HG03060 (cell line): ENCODE results near the gene P2RX1.

ENCODE experiments used
- ATAC-seq: cut with Tn5 transposase; IDR thresholded peaks from one replicate; pipeline ENCODE4 v1.9.1; 2021; ENCODE audit warnings: low read depth, moderate number of reproducible peaks; ENCODE audit not compliant: unreplicated experiment

Gene P2RX1

DNA sequence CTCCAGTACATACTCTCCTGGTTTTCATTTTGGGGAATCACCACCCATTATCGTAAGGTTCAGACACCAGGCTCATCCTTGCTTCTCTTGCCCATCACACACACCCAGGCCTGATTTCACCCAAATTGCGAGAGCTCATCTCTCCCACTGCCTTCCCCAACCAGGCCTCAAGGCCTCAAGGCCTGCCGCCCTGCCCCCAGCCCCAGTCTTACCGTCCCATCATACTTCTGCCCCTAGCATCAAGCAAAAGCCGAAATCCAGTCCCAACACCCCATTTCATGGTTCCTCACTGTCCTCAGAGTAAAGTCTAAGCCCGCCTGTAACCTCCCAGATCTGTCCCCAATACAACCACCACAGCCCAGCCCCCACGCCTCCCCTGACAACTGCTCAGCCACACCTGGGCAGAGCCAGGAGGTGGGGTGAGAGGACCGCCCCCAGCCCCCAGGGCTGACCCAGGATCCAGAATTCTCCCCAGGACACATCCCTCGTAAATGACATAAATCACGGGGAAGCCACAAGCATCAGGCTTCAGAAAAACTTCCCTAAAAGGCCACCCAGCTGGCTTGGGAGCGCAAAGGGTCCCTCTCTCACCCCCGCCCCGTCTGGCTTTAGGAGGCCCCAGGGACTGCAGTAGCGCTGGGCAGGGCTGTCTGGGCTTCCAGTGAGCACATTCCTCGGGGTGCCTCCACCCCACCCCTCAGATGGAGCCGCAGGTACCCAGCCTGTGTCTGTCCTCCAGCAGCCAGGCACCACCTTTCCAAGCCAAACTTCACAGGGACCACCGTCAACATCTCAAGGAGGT, 9.6 kb upstream of the P2RX1 start:
- ATAC-seq: no peak

DNA sequence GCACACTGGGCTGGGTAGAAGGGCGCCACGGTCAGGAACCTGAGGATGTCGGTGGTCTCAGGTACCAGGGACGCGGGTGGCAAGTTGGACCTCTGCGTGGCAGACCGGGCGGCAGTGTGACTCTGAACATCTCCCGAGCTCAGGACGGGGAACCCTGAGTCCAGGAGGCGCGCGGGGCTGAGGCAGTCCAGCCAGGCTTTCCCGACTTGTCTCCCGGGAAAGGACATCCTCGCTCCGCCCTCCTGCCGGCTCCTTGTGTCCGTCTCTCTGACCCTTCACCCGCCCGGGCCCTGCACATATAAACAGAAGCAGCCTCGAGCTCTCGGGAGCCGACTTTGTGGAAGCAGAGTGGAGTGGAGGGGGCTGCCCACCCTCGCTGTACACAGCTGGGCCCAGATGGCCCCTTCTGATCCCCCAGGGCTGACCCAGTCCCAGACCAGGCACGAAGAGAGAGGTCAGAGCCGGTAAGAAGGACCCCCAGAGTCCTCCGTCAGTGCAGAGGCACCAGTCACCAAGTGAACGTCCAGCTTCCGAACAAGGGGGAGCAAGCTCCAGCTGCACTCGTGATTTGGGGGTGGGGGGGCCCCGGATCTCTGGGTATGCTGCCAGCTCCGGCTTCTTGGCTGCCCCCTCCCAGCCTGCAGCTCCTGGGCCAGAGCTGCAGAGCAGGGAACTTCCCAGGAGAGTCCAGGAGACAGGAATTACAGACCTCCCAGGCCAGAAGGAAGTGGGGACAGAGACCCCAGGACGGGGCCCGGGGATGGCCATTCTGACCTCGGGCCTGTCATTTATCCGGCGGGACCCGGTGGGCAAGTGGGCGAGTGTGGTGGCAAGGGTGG, 8.5 kb upstream of the P2RX1 start:
- no peak for ATAC-seq

DNA sequence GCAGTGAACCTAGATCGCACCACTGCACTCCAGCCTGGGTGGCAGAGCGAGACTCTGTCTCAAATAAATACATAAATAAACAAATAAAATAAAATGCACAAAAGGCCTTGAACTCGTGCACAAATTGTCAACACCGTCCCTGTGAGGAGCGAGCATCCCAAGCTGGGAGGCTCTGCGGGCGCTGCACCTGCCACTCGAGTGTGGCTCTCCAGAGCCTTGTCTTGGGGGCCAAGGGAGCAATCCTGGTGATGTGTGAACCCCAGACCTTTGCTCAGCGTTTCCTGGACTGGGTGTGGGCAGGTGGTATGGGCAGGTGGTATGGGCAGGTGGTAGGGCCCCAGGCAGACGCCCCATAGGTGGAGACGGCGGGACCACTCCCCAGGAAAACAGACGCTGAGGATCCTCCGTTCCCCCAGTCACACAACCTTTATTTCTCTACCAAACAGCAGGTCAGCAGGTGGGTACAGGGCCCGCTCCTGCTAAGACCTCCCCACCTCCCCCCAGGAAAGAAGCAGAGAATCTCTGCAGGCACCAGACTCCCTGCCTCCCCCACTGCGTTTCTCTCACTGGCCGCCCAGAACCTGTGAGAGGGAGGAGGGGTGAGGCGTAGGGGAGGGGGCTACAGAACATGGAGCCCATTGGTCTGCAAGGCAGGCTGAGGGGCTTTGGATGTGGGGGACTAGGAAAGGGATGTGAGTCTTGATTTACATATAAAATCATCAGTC, 7.4 kb upstream of the P2RX1 start:
- no peak for ATAC-seq

DNA sequence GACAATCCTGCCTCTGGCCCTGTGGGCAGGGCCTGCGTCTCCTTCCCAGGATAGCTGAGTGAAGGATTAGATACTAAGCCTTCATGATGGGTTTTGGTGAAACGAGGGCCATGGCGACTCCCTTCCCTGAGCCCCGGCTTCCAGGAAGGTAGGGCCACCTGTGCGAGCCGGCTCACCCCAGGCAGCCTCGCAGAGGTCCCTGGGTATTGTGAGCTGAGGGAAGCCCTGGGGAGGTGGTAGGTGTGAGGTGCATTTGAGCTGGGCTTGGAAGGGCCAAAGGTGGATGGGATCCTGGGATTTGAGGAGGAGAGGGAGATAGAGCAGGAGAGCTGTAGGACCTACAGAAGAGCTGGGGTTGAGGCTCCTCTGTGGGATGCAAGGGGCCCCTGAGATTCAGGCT, 6.5 kb upstream of the P2RX1 start:
- ATAC-seq: no peak

DNA sequence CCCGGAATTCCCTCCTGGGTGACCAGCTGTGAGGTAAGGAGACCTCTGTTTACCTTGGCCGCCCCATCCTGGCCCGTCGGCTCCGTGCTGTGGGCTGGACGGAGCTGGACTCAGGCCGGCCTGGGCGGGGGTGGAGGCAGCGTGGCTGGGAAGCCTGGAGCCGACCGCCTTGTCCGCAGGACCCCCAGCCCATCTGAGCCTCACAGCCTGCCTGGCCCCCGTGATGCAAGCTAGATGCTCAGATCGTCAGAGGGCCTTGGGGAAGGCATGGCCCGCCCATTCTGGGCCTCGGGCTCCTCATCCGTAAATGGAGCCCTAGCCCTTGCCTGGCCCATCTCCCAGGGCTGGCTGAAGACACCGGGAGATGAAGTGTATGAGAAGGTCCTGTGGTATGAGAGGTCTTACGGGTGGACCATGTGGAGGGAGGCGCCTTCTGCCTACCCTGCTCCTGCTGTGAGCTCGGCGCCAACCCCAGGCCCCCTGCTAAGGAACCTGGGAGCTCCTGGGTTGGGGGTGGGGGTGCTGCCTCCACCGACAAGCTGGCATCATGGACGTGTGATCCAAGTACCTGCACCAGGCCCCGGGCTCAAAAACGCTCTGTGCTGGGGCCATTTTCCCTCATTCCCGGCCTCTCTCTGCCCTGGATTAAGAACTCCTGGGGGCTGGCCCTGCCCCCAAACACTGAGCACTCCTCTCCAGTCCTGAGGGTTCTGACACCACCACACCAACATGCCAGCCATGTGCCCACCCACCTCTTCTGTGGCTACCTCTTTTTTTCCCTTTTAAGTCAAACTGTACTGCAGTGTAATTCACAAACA, 5.4 kb upstream of the P2RX1 start:
- no peak for ATAC-seq

DNA sequence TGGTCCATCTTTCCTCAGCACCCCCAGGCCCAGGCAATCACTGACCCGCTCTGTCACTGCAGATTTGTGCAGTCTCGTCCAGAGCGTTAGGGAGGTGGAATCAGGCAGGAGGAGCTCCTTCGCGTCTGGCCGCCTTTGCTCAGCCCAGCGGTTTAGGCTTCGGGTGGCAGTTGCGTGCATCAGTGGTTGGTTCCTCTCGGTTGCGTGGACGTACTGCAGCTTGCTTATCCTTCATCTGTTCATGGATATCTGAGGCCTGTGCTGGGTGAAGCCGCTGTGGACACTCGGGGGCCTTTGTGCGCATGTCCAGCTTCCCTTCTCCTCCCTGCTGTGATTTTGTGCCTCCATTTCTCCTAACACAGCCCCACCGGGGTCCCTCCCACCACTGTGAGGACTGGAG, 4.7 kb upstream of the P2RX1 start:
- ATAC-seq: no peak

DNA sequence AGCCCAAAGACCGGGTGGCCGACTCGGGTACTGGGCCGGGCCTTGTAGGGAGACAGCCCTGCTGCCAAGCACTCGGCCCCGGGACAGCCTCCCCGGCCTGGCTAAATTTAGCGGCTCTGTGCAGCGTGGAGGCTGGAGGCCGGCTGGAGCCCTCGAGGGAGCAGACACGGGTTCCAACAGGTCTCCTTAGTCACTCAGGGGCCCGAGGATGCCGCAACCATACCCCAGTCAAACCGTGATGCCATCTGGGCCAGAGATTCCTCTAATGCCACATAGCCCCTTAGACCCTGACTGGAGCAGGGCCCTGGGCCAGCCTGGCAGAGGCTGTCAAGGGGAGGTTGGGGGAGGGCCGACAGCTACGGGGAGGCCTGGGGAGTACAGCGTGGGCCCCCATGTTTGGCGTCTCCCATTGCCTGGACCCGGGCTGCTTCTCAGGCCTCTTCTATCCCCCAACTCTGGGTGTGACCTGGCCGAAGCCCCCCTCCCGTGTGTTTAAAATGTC, 2.9 kb upstream of the P2RX1 start:
- ATAC-seq: no peak

DNA sequence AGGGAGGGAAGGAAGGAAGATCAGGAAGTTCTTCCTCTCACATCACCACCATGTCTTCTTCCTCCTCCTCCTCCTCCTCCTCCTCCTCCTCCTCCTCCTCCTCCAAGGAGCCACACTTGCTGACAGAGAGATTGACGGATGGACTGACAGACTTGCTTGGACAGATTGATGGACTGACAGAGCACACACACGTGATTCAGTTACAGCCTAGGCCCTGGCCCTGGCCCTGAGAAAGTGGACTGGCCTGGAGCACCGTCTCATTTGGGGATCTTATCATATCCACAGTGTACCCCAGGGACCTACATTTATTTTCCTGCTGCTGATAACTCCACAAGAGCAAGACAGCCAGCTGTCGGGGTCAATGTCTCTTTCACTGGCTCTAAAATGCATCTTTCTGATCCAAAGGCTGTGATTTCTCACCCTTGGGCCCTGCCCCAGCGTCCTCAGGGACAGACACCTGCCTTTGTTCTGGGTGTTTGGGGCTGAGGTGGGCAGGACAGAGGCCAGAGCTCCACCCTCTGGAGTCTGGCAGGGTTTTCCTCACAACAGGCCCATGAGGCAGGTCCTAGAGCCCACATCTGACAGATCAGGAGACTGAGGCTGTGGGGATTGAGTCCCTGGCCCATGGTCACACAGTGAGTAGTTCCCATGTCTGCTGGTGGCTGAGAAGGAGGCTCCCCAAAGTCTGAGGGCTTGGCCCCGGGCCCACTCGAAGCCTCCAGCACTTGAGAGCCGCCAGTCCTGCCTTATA, 2.3 kb upstream of the P2RX1 start:
- no peak for ATAC-seq

DNA sequence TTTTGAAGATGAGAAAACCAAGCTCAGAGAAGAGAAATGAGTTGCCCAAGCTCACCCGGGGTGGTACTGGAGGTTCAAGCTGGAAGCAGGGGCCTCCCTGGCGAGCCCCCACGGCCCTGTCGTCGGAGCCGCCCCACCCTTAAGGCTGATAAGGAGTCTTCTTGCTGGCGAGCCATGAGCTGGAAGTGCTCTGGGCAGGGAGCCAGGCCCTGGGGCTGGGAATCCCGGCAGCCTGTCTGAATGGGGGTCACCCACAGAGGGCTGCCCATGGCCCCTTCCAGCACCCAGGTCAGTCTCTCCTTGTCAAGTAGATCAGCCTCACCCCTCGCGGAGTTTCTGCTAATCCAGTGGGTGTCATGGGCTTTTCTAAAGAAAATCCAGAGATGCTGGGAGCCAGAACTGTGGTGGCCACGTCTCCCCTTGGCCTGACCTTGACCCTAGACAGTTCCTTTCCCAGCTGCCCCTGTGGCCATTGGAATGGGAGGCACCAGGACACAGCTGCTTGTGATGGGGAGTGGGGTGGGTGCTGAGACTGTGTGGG, 1.2 kb upstream of the P2RX1 start:
- ATAC-seq: no peak

DNA sequence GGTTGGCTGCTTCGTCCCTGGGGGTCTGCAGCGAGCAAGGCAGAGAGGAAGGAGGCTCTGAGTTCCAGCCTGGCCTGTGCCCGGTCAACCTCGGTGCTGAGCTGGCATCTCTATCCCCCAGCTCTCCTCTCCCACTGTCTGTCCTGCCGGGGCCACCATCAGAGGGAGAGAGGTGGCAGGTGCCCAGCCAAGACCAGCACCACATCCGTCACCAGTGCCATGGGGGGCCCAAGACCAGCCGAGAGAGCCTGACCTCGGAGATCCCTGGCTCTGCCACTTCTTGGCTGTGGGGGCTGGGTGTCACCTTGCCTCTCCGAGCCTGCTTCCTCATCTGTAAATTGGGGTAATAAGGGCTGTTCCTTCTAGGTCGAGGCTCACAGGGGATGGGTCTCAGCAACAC, 560 bp upstream of the P2RX1 start:
- no peak for ATAC-seq

DNA sequence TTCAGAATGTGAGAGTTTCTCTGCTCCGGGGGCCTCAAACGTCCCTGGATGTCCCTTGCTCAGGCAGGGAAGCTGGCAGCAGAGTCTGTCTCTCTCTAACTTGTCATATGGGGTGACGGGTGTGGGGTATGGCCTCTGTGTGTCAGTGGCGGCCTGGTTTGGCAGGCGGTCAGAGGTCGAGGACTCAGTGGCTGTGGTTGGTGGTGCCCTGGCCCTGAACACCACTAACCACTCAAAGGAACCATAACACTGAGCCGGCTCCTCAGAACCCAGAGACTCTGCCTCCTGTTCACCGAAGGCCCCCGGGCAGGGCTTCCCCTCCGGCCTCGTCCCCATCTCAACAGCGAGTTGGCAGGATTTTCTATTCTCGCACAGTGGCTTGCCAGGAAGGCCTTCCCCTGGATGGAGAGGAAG, 677 bp downstream of the P2RX1 start:
- ATAC-seq: no peak

DNA sequence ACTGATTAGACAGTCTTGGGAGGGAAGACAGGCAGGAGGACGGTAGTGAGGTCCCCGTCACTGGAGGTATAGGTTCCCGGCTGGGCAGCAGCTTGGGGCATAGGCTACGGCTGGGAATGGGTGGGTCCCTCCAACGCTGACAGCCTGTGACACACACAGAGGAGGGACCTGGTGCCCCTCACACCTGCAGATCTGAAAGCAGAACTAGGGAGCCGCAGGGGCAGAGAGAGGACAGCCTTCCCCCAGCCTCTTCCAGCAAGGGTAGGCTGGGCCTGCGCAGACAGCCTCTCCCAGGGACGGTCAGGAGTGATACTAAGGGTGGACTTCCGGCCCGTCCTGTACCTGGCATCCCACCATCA, 2.0 kb downstream of the P2RX1 start:
- no peak for ATAC-seq

DNA sequence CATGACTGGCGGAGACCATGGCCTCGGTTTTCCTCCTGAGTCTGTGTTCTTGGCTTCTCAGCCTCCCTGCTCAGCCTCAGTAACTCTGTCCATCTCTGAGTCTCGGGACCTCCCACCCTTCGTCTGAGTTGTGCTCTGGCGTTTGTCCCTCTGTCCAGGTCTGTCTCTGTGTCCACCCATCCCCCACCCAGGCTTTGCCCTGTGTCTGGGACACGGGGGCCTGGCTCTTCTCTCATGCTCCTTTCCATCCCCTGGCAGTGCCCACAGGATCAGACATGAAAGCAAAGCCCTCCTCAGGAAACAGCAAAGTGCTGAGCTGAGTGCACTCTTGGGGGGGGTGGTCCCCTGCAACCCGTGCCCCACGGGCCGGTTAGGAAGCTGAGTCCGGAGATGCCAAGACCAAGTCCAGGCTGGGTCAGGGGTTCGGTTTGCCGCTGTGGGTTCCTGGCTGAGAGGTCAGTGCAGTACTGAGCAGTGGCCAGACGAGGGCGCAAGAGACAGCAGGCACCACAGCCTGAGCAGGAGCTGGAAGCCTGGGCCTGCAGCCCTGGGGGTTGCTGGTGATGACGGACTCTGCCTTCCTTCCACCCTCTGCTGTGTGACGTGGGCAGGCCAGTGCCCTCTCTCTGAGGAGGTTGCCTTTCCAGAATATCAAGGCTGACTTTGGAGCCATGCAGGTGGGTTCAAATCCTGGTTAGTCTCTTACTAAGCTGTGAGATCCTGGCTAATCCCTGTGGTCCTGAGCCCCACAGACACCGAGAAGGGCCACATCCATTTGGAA, 2.5 kb downstream of the P2RX1 start:
- no peak for ATAC-seq

DNA sequence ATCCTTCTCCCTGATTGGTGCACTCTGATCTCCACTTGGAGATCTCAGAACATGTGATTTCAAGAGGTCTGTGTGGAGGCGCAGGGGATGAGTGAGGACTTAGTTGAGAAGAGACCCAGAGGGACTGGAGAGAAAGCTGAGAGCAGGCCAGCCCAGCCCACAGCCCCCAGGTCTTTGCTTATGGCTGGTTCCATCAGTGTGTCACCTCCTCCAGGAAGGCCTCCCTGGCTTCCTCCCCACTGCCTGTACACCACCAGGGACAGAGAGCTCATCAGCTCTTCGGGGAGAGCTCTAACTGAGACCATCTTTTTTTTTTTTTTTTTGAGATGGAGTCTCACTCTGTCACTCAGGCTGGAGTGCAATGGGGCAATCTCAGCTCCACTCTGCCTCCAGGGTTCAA, 3.4 kb downstream of the P2RX1 start:
- no peak for ATAC-seq

DNA sequence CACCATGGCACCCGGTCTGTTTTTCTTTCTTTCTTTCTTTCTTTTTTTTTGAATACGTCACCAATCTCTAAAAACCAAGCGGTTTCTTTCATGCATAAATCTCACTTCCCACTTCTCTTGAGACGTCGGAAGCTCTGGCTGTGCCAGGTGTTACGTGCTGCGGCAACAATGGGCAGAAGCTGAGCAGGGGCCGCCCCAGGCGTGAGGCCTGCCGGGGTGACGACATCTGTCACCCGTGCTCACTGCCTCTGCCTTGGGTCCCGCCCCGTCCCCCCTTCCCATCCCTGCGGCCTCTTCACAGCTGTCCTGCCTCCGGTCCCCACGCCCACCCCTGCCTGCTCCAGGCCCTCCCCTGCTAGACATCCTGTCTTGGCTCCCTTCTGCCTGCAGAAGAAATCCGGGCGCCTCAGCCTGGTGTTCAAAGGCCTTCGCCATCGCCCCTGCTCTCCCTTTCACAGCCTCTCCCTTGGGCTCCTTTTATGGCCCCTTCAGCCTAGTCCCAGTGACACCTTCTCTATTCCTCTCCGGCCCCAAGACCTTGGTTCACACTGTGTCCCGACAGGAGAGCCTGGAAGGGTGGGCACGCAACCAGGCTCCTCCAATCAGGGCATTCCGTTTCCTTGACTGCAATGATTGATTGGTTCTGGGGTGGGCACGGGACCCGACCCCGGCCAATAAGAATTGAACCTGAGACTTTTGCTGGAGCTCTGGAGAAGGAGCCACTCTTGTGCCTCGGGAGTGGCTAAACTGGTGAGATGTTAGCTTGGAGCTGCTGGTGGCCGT, 4.8 kb downstream of the P2RX1 start:
- peak; percentile 42 for ATAC-seq

DNA sequence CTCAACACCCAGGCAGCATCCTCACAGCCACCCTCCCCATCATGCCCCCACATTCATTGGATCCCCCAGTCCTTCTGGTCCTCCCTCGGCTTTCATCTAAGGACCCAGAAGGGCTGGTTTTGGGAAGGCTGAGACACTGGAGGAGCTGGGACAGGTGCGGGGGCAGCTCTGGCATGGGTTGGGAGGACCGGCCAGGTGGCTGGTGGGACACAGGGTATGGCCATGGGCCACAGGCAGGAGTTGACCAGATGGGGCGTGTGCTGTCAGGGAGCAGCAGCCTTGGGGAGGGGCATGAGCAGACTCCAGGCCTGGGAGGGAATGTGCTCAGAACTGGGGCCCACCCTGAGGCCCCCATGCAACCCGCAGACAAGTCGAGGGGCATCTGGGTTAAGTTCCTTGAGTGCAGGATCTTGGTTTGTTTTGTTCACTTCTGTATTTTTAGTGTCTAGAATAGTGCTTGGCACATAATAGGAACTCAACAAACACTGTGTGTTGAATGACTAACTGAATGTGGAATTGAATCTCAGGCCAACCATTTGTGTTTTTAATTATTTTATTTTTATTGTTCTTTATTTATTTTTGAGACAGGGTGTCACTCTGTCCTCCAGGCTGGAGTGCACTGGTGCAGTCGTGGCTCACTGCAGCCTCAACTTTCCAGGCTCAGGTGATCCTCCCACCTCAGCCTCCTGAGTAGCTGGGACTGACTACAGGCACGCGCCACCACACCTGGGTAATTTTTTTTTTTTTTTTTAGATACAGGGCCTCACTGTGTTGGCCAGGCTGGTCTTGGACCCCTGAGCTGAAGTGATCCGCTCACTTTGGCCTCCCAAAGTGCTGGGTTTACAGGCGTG, 5.6 kb downstream of the P2RX1 start:
- no peak for ATAC-seq

DNA sequence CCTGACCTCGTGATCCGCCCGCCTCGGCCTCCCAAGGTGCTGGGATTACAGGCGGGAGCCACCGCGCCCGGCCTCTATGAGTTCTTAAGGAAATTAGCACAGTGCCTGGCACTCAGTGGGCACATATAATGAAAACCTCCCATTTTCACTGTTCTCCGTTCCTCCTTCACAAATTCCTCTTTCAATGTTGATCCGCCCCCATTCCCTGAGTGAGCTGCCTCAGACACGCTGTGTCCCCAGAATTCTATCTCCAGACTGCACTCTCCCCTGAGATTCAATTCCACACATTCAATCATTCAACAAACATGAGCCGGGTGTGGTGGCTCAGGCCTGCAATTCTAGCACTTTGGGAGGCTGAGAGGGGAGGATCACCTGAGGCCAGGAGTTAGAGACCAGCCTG, 7.0 kb downstream of the P2RX1 start:
- ATAC-seq: no peak
